VCaP (cell line): ENCODE measurements around the gene PCDH15.

Experiments
- H3K27ac ChIP-seq: fragments of 450-650 bp; 2 replicates; pipeline ENCODE4 v1.5.1; 2017
- CTCF ChIP-seq: fragments of 450-650 bp; conservative IDR thresholded peaks from 2 replicates; pipeline ENCODE4 v1.5.1; 2017; ENCODE audit warnings: mild to moderate bottlenecking, moderate library complexity

The PCDH15 gene

DNA sequence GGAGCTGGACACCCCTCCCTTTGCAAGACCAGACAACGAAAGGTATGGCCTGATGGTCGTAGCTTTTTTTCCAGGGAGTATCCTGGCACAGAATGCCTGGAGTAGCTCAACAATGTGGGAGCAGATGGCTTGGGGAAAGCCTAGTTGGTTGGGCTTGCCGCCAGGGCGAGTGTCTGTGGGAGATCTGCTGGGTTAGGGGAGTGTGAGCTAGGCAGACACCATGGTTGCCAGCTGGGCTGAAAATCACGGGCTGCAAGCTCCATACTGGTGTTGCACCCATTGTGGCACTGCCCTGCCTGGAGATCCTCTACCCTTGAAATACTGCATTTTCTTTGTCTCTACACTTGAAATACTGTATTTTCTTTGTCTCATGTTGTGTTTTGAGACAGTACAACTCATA is 538.3 kb downstream of the PCDH15 start:
- TF ChIP-seq CTCF, result no peak

DNA sequence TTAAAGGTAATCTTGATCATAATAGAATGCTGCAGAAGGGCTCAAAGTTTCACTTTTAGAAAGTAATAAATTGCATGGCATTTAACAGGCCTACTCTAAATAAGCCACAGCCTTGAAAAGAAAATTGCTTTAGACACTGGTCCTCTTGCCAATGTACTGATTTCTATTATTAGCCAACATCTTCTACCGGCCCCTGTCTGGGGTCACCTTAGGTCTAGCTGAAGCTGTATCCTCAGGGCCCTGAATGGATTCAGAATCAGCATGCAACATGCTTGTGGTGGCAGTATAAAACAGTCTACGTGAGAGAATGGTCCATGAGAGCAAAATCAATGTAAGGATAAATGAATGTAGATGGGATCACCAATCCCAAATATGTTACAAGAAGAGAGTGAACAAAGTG is 541.9 kb downstream of the PCDH15 start:
- H3K27ac ChIP-seq, result no peak overlapping the region

More for the DNA sequence above, 538.3 kb downstream of the PCDH15 start:
- H3K27ac ChIP-seq, result no peak overlapping the region

GRCh38 chr10:54234832-54235231 is 566.2 kb downstream of the PCDH15 start:
- TF ChIP-seq CTCF, result no peak
- H3K27ac ChIP-seq, result no peak overlapping the region

More for the DNA sequence above, 541.9 kb downstream of the PCDH15 start:
- no peak for TF ChIP-seq CTCF

DNA sequence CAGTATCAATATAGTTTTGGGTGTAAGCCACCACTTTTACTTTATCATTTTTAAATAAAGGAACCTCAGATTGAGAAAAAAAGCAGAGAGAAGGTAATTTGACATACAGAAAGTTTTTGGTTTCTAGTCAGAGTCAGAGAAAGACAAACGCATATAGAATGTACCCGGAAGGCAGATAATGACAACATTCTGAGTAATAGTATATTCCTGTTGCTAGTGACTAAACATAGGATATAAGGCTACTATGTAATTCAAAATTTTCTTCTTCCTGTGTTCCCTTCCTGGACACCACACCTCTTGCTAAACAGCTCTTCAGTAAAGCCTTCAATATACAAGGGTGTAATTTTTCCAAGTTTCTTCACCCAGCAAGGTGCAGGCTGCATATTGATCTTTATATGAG is 597.6 kb downstream of the PCDH15 start:
- TF ChIP-seq CTCF, result no peak
- H3K27ac ChIP-seq, result no peak overlapping the region

DNA sequence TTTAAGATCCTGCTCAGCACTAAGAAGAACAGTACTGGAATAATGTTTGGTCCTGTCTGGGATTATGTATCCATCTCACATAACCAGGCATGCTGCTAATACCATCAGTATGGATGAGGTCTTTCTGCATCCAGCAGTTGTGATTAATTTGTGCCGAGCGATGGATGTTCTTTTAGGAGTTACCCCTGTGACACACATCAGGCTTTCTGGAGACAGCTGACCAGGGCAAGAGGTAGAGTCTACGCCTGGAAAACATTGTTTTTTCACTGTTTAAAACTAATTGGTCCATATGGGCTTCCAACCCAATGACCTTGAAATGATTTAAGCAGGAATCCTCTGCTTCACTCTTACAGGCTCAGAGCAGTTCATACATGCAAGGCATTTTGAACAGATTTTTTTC is 603.0 kb downstream of the PCDH15 start:
- H3K27ac ChIP-seq, result no peak overlapping the region
- no peak for TF ChIP-seq CTCF

GRCh38 chr10:54194806-54195205 is 606.2 kb downstream of the PCDH15 start:
- H3K27ac ChIP-seq, result no peak overlapping the region
- TF ChIP-seq CTCF, result no peak

DNA sequence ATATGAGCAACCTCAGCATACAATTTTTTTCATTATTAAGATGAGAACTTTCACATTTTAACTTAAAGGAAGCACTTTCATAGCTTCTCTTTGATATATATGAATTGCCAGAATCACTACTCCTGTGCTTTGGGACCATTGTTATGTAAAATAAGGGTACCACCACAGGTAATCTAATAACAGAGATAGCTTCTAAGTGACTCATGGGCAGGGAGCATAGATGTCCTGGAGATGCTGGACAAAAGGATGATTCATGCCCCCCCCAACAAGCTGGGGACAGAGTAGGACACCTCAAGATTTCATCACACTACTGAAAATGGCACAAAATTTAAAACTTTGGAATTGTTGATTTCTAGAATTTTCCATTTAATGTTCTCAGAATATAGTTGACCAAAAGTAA is 641.1 kb downstream of the PCDH15 start:
- H3K27ac ChIP-seq, result no peak overlapping the region
- TF ChIP-seq CTCF, result no peak

DNA sequence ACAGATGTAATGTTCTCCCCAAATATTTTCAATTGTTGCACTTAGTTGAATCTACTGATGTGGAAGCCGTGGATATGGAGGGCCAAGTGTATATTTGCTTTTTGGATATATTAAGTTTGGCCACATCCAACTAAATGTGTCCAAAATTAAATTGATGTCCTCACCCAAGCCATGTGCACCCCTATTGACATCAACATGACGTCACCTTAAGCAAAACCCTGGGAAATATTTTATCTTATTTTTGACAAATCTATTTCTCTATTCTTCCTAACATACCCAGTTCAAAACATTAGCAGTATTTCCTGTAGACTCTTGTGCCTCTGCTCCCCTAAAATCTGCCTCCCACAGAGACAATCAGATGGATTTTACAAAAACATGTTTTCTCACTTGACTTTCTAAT is 652.5 kb downstream of the PCDH15 start:
- no peak overlapping the region for H3K27ac ChIP-seq
- no peak for TF ChIP-seq CTCF
